ENCODE measurements around the gene FGFRL1. TPM values are rescaled to one million over a fixed set of nuclear protein-coding genes. Genes with fewer than 3 reads are reported as not detected.

The FGFRL1 gene
- total and polyA plus RNA-seq, 2 of the 13 experiments (the other 11 are each of a cell fraction or from before 2014, with no cell fraction given): 19.1 to 30.6 TPM

DNA sequence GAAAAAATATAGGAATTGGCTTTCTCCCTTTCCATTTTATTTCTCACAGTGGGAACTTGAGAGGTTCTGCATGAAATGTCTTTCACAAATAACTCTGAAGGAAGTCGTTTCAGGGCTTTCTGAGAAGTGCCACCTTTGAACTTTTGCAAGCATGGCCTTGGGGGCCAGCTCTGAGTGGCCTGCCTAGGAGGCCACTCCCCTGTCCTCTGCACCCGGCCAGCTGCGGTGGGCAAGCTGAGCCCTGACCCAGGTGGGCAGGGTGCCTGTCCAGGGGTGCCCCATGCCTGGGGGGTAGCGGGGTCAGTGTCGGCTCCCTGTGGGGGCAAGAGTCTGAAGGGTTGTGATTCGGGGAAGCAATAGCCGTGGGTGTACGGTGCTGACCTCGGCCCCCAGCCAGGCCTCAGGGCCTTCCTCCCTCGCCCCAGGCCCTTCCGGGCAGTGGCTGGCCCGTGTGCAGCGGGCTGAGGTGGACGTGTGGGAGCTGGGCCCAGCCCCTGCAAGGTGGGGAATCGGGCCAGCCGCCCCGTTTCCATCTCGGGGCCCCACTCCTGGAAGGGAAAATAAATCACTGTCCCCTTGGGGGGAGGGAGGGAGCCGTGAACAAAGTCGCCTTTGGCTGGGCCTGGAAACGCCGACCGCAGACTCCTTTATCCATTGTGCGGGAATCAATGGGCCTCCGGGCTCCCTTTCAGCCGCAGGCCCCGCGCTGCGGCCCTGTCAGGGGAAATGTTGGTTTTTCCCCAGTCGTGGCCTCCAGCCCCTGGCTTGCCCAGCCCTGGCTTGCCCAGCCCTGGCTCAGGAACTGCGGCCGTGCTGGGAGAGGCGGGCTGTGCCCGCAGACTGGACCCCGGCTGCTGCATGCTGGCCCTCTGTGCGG is 3.1 kb downstream of the FGFRL1 start (continued):
- TF ChIP-seq, protein P1, sequence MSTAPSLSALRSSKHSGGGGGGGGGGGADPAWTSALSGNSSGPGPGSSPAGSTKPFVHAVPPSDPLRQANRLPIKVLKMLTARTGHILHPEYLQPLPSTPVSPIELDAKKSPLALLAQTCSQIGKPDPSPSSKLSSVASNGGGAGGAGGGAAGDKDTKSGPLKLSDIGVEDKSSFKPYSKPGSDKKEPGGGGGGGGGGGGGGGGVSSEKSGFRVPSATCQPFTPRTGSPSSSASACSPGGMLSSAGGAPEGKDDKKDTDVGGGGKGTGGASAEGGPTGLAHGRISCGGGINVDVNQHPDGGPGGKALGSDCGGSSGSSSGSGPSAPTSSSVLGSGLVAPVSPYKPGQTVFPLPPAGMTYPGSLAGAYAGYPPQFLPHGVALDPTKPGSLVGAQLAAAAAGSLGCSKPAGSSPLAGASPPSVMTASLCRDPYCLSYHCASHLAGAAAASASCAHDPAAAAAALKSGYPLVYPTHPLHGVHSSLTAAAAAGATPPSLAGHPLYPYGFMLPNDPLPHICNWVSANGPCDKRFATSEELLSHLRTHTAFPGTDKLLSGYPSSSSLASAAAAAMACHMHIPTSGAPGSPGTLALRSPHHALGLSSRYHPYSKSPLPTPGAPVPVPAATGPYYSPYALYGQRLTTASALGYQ (CRISPR knock-in tag; IDR thresholded peaks at IDR 0.05): 0 out of 2 replicates have a peak, but pooled peaks have one; percentile 19
- TF ChIP-seq DPF2 (CRISPR knock-in tag; IDR thresholded peaks at IDR 0.05; ENCODE audit: borderline replicate concordance, low read depth) (0 out of 2 replicates have a peak, but pooled peaks have one; percentile 12), MTF1 (CRISPR knock-in tag; IDR thresholded peaks at IDR 0.05) (peak; percentile 85; the same call in 1 of the 2 replicates), SRSF1 (optimal IDR thresholded peaks at IDR 0.05; ENCODE audit: low read depth, low read length) (peak; percentile 58), ZNF232 (CRISPR knock-in tag; IDR thresholded peaks at IDR 0.05; ENCODE audit: borderline replicate concordance) (no peak), ZNF547 (CRISPR knock-in tag; IDR thresholded peaks at IDR 0.05) (0 out of 2 replicates have a peak, but pooled peaks have one; percentile 24), ZFP90 (CRISPR knock-in tag; IDR thresholded peaks at IDR 0.05; ENCODE audit: borderline replicate concordance) (0 out of 2 replicates have a peak, but pooled peaks have one; percentile 34), RBFOX2 (IDR thresholded peaks at IDR 0.05; ENCODE audit: low read depth, low read length) (peak; percentile 78), TP53 (CRISPR knock-in tag; conservative IDR thresholded peaks at IDR 0.05) (no peak), ZBTB38 (CRISPR knock-in tag; IDR thresholded peaks at IDR 0.05) (peak; percentile 80; the same call in 1 of the 2 replicates), PPARG (CRISPR knock-in tag; conservative IDR thresholded peaks at IDR 0.05) (0 out of 2 replicates have a peak, but pooled peaks have one; percentile 31), ZNF451 (CRISPR knock-in tag; IDR thresholded peaks at IDR 0.05) (0 out of 2 replicates have a peak, but pooled peaks have one; percentile 54), ZNF644 (CRISPR knock-in tag; IDR thresholded peaks at IDR 0.05; ENCODE audit: low read depth) (peak; percentile 7; the same call in 1 of the 2 replicates), IRX3 (CRISPR knock-in tag; IDR thresholded peaks at IDR 0.05; ENCODE audit: borderline replicate concordance, low read depth) (0 out of 2 replicates have a peak, but pooled peaks have one; percentile 25), ZFP1 (CRISPR knock-in tag; IDR thresholded peaks at IDR 0.05) (0 out of 2 replicates have a peak, but pooled peaks have one; percentile 39), PAX8 (CRISPR knock-in tag; IDR thresholded peaks at IDR 0.05; ENCODE audit: borderline replicate concordance) (no peak), PTBP1 (IDR thresholded peaks at IDR 0.05; ENCODE audit: low read depth, low read length, poor library complexity, severe bottlenecking) (peak; percentile 23), POLR2G (IDR thresholded peaks at IDR 0.05; ENCODE audit: low read depth, low read length) (0 out of 2 replicates have a peak, but pooled peaks have one; percentile 44), PHF8 (CRISPR knock-in tag; IDR thresholded peaks at IDR 0.05) (peak; percentile 62), ZFY (CRISPR knock-in tag; IDR thresholded peaks at IDR 0.05) (peak; percentile 61), ZNF329 (CRISPR knock-in tag; IDR thresholded peaks at IDR 0.05; ENCODE audit: low read depth) (no peak)
- TF ChIP-seq, protein P2, sequence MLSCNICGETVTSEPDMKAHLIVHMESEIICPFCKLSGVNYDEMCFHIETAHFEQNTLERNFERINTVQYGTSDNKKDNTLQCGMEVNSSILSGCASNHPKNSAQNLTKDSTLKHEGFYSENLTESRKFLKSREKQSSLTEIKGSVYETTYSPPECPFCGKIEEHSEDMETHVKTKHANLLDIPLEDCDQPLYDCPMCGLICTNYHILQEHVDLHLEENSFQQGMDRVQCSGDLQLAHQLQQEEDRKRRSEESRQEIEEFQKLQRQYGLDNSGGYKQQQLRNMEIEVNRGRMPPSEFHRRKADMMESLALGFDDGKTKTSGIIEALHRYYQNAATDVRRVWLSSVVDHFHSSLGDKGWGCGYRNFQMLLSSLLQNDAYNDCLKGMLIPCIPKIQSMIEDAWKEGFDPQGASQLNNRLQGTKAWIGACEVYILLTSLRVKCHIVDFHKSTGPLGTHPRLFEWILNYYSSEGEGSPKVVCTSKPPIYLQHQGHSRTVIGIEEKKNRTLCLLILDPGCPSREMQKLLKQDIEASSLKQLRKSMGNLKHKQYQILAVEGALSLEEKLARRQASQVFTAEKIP (CRISPR knock-in tag; IDR thresholded peaks at IDR 0.05; ENCODE audit: borderline replicate concordance): no peak

Measured in HepG2 (cell line).